Immature natural killer cell (primary cell): ENCODE measurements around the gene TAX1BP3. TPM values are rescaled to one million over a fixed set of nuclear protein-coding genes. Genes with fewer than 3 reads are reported as not detected.
A peak's percentile ranks its signal among the peaks of the same experiment; 100 is the strongest.

ENCODE experiments used
- DNase-seq, 3 donors: peaks; one replicate each; pipeline ENCODE4 v3.0.0; 2022; ENCODE audit warnings: mixed read lengths in 1 of 3
- H3K27ac Mint-ChIP-seq, 6 donors: one replicate each; pipeline ENCODE4 v1.8.0; 2020; ENCODE audit warnings: mixed read lengths in 6 of 6, mild to moderate bottlenecking in 5 of 6, inconsistent platforms in 4 of 6, moderate library complexity in 3 of 6
- H3K27me3 Mint-ChIP-seq, 3 donors: one replicate each; pipeline ENCODE4 v1.8.0; 2020 to 2021; ENCODE audit warnings: low read depth in 3 of 3, mild to moderate bottlenecking in 3 of 3, mixed read lengths in 3 of 3, moderate library complexity in 3 of 3, inconsistent platforms in 1 of 3
- H3K36me3 Mint-ChIP-seq, 3 donors: one replicate each; pipeline ENCODE4 v1.8.0; 2020; ENCODE audit warnings: mixed read lengths in 3 of 3, inconsistent platforms in 2 of 3, mild to moderate bottlenecking in 2 of 3
- H3K4me1 Mint-ChIP-seq, 2 donors: one replicate each; pipeline ENCODE4 v1.8.0; 2020; ENCODE audit warnings: inconsistent platforms in 2 of 2, mild to moderate bottlenecking in 2 of 2, mixed read lengths in 2 of 2, moderate library complexity in 1 of 2
- H3K4me3 Mint-ChIP-seq, 5 donors: one replicate each; pipeline ENCODE4 v1.8.0; 2020; ENCODE audit warnings: mild to moderate bottlenecking in 5 of 5, mixed read lengths in 5 of 5, inconsistent platforms in 3 of 5, moderate library complexity in 3 of 5
- H3K9me3 Mint-ChIP-seq, 6 donors: one replicate each; pipeline ENCODE4 v1.8.0; 2020; ENCODE audit warnings: mild to moderate bottlenecking in 6 of 6, mixed read lengths in 6 of 6, inconsistent platforms in 4 of 6, moderate library complexity in 3 of 6
- polyA plus RNA-seq, 3 donors: library from polyadenylated mRNA; unstranded; fragments of 300-500 nt; fragmentation: Illumina TruSeq; gene quantifications; one replicate each; pipeline ENCODE4 v1.2.3, GENCODE V29; 2021

The TAX1BP3 gene
- polyA plus RNA-seq, 3 donors from 2014 or later, result 36.1 to 49.2 (median 41.5) TPM

DNA sequence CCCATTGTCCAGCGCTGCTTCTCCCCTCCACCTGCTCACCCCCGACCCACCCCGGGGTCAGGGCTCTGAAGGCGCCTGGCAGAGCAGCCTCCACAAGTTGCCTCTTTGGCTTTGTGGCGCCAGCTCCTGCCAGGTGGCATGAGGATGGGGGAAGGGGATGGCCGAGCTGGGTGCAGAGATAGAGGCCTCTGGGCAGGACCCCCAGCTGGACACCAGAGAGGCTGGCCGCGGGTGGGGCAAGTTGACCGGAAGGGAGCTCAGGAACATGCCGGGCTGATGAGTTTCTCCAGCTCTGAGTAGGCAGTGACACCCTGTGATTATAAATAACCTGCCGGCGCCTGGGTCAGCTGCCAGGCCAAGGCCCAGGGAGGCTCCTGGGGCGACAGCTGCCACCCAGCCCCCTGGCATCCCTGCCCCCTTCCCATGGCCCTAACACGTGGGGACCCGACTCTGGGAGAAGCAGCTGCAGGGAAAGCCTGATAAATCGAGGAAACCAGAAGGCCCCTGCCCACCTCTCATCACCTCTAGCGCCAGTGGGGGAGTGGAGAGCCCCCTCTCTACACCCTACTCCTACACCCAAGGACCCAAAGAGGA is 26.8 kb upstream of the TAX1BP3 start:
- Mint-ChIP-seq H3K27me3 (peaks cover 3 to 9% (median 6%) of the 10 kb centered on the region in 3 donors), H3K36me3 (peaks cover 0 to 4% (median 0%) of the 10 kb centered on the region in 3 donors), H3K4me1 (peaks cover 32 to 33% of the 10 kb centered on the region in 2 donors), H3K4me3 (peak overlapping the region; percentile 73 to 81 (median 77)), H3K27ac (no peak overlapping the region), H3K9me3 (no peaks in the 10 kb centered on the region)
- no peak for DNase-seq

DNA sequence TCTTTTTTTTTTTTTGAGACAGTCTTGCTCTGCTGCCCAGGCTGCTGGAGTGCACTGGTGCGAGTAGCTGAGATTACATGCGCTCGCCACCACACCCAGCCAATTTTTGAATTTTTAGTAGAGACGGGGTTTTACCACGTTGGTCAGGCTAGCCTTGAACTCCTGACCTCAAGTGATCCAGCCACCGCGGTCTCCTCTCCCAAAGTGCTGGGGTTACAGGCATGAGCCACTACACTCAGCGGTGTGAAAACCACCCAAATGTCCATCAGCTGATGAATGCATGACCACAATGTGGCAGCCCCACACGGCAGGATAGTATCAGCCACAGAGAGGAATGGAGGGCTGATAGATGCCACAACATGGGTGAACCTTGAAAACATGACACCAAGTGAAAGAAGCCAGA is 25.5 kb upstream of the TAX1BP3 start:
- peaks cover 4% of the 10 kb centered on the region in 3 donors for H3K36me3 Mint-ChIP-seq
- peak overlapping the region; percentile 53 to 76 (median 74) for H3K4me3 Mint-ChIP-seq
- H3K27me3 Mint-ChIP-seq, result peaks cover 3 to 9% (median 6%) of the 10 kb centered on the region in 3 donors
- peaks cover 32 to 33% of the 10 kb centered on the region in 2 donors for H3K4me1 Mint-ChIP-seq
- H3K9me3 Mint-ChIP-seq, result no peaks in the 10 kb centered on the region
- peak overlapping the region; percentile 7 to 84 (median 74) for H3K27ac Mint-ChIP-seq
- DNase-seq, result peak; percentile 84 to 87 (median 85)

DNA sequence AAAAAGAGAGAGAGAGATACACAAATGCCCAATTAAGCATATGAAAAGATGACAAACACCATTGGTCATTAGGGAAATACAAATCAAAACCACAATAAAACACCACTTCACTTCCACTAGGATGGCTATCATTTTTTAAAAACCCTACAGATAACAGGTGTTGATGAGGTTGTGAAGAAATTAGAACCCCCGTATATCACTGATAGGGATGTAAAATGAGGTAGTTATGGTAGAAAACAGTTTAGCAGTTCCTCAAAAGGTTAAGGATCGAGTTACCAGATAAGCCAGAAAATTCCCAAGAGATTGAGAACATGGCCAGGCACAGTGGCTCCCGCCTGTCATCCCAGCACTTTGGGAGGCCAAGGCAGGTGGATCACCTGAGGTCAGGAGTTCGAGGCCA is 24.8 kb upstream of the TAX1BP3 start:
- Mint-ChIP-seq H3K4me3 (peak overlapping the region in 2 of 5 donors; percentile 18 to 56), H3K27ac (no peak overlapping the region)

DNA sequence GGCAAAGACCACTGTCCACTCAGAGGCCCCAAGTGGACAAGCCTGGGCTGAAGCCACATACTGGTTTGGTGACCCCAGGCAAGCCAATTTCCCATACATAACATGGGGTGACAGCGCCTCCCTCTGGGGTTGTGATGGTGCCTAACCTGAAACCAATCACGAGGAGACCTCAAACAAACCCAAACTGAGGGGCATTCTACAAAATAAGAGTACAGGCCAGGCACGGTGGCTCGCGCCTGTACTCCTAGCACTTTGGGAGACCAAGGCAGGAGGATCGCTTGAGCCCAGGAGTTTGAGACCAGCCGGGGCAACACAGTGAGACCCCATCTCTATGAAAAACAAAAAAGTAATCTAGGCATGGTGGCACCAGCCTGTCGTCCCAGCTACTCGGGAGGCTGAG is 24.0 kb upstream of the TAX1BP3 start:
- DNase-seq, result no peak
- H3K27me3 Mint-ChIP-seq, result peaks cover 5 to 9% (median 6%) of the 10 kb centered on the region in 3 donors
- no peak overlapping the region for H3K4me3 Mint-ChIP-seq
- no peaks in the 10 kb centered on the region for H3K9me3 Mint-ChIP-seq
- H3K4me1 Mint-ChIP-seq, result peaks cover 30 to 32% of the 10 kb centered on the region in 2 donors
- H3K36me3 Mint-ChIP-seq, result peaks cover 4% of the 10 kb centered on the region in 3 donors
- H3K27ac Mint-ChIP-seq, result no peak overlapping the region

More for the DNA sequence above, 24.8 kb upstream of the TAX1BP3 start:
- H3K27me3 Mint-ChIP-seq, result peaks cover 5 to 9% (median 6%) of the 10 kb centered on the region in 3 donors
- H3K9me3 Mint-ChIP-seq, result no peaks in the 10 kb centered on the region
- DNase-seq, result no peak
- peaks cover 32 to 33% of the 10 kb centered on the region in 2 donors for H3K4me1 Mint-ChIP-seq
- H3K36me3 Mint-ChIP-seq, result peaks cover 4% of the 10 kb centered on the region in 3 donors

DNA sequence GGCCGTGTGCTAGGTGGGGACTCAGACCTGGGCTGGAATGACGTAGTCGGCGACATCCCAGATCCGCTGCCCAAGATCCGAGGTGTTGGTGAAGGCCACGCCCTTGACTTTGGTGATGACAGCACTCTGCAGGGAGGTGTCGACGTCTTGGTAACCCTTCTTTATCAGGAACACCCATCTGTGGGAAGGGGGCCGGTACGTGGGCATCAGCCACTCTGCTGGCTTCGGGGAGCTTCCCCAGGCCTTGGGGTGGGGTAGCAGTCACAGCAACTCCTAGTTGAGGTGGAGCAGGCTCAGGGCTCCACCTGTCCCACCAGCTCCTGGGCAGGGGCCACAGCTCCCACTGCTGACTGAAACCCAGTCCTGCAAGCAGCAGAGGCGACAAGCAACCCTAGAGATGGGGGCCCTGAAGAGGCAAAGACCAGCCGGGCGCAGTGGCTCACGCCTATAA is 23.3 kb upstream of the TAX1BP3 start:
- no peak for DNase-seq
- Mint-ChIP-seq H3K4me1 (peaks cover 28 to 32% of the 10 kb centered on the region in 2 donors), H3K9me3 (no peaks in the 10 kb centered on the region), H3K27ac (no peak overlapping the region), H3K27me3 (peaks cover 5 to 9% (median 6%) of the 10 kb centered on the region in 3 donors), H3K36me3 (peaks cover 4% of the 10 kb centered on the region in 3 donors), H3K4me3 (no peak overlapping the region)

DNA sequence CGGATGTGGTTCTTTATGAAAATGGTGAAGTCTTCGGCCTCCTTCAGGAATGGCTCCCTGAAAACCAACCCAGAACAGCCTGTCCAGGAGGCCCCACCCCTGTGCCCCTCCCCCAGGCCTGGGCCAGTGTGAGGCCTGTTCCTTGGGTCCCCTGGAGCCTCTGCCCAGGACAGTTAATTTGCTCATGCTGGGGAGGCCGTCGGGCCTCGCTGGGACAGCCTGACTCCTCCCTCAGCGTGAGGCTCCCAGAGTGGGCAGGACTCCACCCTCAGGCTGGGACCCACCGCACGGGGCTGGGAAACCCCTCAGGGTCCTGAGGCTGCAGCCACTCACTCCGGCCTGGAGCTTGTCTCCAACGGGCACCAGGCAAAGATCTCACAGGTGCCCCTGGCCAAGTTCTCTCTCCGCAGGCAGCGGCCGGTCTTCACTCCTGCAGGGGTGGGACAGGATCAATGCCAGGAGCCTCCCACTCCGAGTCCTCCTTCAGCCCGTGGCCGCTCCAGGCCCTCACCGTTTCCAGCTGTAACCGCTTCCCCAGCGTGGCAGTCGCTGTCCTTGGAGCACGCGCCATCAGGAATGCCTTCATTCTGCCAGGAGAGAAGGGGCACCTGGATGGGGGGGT is 21.8 kb upstream of the TAX1BP3 start:
- H3K27ac Mint-ChIP-seq, result no peak overlapping the region
- peaks cover 4 to 7% (median 5%) of the 10 kb centered on the region in 3 donors for H3K27me3 Mint-ChIP-seq
- no peak overlapping the region for H3K4me3 Mint-ChIP-seq
- H3K9me3 Mint-ChIP-seq, result no peaks in the 10 kb centered on the region
- DNase-seq, result no peak
- H3K36me3 Mint-ChIP-seq, result peaks cover 4% of the 10 kb centered on the region in 3 donors
- peaks cover 20 to 27% of the 10 kb centered on the region in 2 donors for H3K4me1 Mint-ChIP-seq

DNA sequence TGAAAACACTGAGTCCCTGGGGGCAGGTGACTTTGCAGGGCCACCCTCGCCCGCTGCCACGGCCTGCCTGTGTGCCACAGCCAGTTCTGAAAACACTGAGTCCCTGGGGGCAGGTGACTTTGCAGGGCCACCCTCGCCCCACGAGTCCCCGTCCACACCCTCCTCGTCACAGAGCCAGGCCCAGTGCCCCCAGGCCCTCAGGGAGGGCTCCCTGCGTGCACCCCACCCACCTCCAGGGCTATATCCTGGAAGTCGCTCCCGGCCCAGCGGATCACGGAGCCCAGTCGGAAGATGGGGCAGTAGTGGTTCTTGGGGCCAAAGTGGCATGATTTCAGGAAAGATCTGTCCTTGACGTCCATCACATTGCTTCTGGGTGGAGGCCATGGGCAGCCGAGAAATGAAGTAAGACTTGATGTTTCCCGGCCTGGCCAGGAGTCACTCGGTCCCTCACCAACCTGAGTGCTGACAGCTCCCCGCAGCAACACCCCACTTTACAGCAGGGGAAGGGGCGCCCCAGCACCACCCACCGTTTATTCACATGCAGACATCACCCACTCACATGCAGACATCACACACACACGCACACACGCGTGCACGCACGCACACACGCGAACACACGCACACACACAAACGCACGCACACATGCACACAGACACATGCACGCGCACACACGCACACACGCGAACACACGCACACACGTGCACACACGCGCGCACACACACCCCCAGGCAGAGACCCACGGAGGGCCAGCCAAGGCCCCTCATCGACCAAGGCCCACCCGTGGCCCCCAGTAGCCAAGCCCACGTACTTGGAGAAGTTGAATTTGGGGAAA is 21.1 kb upstream of the TAX1BP3 start:
- Mint-ChIP-seq H3K27ac (peak overlapping the region in 2 of 6 donors; percentile 35 to 77), H3K27me3 (peaks cover 4 to 7% (median 5%) of the 10 kb centered on the region in 3 donors), H3K9me3 (no peaks in the 10 kb centered on the region), H3K36me3 (peaks cover 4% of the 10 kb centered on the region in 3 donors), H3K4me1 (peaks cover 13 to 22% of the 10 kb centered on the region in 2 donors), H3K4me3 (no peak overlapping the region)
- no peak for DNase-seq

DNA sequence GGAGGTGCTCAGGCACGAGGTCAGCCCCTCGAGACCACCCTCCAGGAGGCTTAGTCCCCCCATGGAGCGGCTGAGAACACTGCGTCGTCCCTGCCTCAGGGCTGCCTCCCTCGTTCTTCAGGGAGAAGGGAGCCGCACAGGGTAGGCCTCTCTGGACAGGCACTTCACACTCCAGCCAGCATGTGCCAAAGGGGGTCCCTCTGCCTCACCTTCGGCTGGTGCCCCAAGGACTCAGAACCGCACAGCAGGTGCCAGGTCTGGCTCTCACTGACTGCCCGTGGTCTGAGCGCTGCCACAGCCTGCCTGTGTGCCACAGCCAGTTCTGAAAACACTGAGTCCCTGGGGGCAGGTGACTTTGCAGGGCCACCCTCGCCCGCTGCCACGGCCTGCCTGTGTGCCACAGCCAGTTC is 20.5 kb upstream of the TAX1BP3 start:
- Mint-ChIP-seq H3K27me3 (peaks cover 2 to 6% (median 3%) of the 10 kb centered on the region in 3 donors), H3K4me3 (no peak overlapping the region), H3K27ac (no peak overlapping the region), H3K9me3 (no peaks in the 10 kb centered on the region), H3K36me3 (peaks cover 4% of the 10 kb centered on the region in 3 donors), H3K4me1 (peaks cover 7 to 16% of the 10 kb centered on the region in 2 donors)
- no peak for DNase-seq

DNA sequence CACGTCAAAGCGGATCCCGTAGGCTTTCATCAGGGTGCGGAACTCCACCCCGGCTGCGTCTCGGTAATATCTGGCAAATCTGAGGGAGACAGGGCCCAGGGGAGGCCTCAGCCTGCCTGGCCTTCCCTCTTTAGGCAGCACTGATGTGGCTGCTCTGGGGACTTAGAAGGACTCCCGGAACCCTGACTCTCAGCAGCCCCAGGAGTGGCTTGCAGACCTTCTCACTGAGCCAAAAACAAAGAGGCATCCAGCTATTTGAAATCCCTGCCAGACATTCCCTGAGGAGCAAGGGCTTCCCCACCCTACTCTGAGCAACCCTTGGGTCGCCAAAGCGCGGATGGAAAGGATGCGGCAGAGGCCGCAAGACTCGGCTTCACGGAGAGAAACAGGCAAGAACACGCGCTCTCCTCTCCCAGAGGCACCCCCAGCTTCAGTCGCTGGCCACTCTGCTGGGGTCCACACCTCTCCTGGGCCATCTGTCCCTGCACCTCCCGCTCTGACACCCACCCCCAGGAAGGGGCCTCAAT is 19.7 kb upstream of the TAX1BP3 start:
- H3K4me3 Mint-ChIP-seq, result no peak overlapping the region
- peaks cover 4 to 13% of the 10 kb centered on the region in 2 donors for H3K4me1 Mint-ChIP-seq
- no peak for DNase-seq
- H3K36me3 Mint-ChIP-seq, result peaks cover 4% of the 10 kb centered on the region in 3 donors
- H3K27me3 Mint-ChIP-seq, result peaks cover 0 to 3% (median 1%) of the 10 kb centered on the region in 3 donors
- H3K9me3 Mint-ChIP-seq, result no peaks in the 10 kb centered on the region
- H3K27ac Mint-ChIP-seq, result no peak overlapping the region

DNA sequence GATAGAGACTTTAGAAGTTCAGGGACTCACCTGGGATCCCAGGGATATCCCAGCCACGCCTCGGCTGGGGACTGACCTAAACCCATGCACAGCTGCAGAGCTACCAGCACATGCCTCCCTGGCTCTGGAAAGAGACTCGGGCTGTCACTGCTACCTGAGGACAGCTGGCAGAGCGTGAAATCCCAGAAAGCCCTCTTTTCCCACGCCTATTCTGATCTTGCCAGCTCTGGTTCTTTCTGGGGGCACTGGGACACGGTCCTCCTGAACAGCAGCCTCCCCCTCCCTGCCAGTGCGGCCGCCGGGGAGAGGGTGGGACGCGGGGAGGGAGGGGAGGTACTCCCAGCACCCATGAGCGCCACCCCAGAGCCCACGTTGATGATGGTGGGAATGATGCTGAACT is 16.8 kb upstream of the TAX1BP3 start:
- no peak for DNase-seq
- peaks cover 0 to 5% (median 0%) of the 10 kb centered on the region in 3 donors for H3K27me3 Mint-ChIP-seq
- no peak overlapping the region for H3K4me3 Mint-ChIP-seq
- H3K4me1 Mint-ChIP-seq, result peaks cover 9 to 16% of the 10 kb centered on the region in 2 donors
- H3K27ac Mint-ChIP-seq, result no peak overlapping the region
- H3K36me3 Mint-ChIP-seq, result peaks cover 0 to 4% (median 4%) of the 10 kb centered on the region in 3 donors
- H3K9me3 Mint-ChIP-seq, result no peaks in the 10 kb centered on the region

DNA sequence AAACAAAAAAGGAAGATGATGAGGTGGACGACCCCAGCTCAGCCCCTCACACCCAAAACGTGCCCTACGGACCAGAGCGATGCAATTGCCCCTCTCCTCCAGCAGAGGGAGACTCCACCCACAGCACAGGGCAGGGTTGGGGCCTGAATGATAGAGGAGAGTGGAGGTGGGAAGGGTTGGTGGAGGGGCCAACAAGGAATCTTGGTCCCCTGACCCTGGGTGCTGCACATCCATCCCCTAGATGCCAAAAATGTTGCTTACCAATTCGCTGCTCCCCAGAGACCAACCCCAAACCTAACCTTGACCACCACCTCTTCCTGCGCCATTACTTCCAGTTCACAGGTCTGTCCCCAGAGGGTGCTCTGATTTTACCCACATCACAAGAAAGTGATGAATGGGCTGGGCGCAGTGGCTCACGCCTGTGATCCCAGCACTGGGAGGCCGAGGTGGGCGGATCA is 14.7 kb upstream of the TAX1BP3 start:
- peak overlapping the region in 1 of 5 donors; percentile 30 for H3K4me3 Mint-ChIP-seq
- peak; percentile 62 to 64 (median 63) for DNase-seq
- no peaks in the 10 kb centered on the region for H3K36me3 Mint-ChIP-seq
- peaks cover 0 to 3% (median 0%) of the 10 kb centered on the region in 3 donors for H3K27me3 Mint-ChIP-seq
- H3K9me3 Mint-ChIP-seq, result no peaks in the 10 kb centered on the region
- peaks cover 9 to 16% of the 10 kb centered on the region in 2 donors for H3K4me1 Mint-ChIP-seq
- H3K27ac Mint-ChIP-seq, result peak overlapping the region in 3 of 6 donors; percentile 28 to 75 (median 62)

DNA sequence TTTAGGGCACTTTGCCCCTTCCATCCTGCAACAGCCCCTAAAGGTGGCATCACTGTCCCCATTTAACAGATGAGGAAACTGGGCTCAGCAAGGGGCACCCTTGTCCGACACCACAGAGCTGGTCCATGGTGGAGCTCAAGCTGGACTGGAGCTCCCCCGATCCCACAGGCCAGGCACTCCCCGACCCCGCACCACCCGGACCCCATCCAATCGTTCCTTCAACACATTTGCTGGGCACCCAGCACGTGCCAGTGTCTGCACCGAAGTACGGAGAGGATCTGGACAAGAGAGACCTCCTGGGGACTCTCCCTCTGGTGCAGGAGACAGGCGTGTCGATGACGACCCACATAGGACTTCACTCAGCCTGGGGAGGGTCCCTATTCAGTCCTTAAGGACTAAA is 13.7 kb upstream of the TAX1BP3 start:
- H3K27ac Mint-ChIP-seq, result no peak overlapping the region
- H3K36me3 Mint-ChIP-seq, result no peaks in the 10 kb centered on the region
- H3K9me3 Mint-ChIP-seq, result no peaks in the 10 kb centered on the region
- peaks cover 9 to 16% of the 10 kb centered on the region in 2 donors for H3K4me1 Mint-ChIP-seq
- H3K4me3 Mint-ChIP-seq, result no peak overlapping the region
- peaks cover 0 to 3% (median 3%) of the 10 kb centered on the region in 3 donors for H3K27me3 Mint-ChIP-seq
- no peak for DNase-seq

DNA sequence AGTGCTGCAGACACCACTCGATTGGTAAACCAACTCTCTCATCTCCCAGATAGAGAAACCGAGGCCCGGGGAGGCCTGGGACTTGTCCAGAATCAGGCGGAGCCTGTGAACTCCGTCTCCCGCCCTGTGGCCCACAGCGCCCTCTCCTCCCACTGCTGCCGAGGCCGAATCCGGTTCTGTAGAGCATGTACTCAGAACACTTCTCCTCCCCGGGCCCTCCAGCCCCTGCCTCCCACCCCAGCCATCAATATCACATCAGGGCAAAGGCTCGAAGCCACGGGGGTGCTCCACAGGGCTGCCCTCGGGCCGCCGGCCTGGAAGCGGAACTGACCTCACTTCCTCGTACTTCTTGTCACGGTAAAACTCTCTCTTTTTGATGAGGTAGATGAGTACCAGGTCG is 13.2 kb upstream of the TAX1BP3 start:
- H3K27me3 Mint-ChIP-seq, result peaks cover 0 to 3% (median 3%) of the 10 kb centered on the region in 3 donors
- no peak overlapping the region for H3K4me3 Mint-ChIP-seq
- no peak for DNase-seq
- no peak overlapping the region for H3K27ac Mint-ChIP-seq
- H3K9me3 Mint-ChIP-seq, result no peaks in the 10 kb centered on the region
- H3K36me3 Mint-ChIP-seq, result no peaks in the 10 kb centered on the region
- H3K4me1 Mint-ChIP-seq, result peaks cover 9 to 16% of the 10 kb centered on the region in 2 donors
